Liver (tissue), 9 donors: ENCODE measurements around the gene PFKFB3. TPM values are rescaled to one million over a fixed set of nuclear protein-coding genes. Genes with fewer than 3 reads are reported as not detected.

Source experiments
- DNase-seq: peaks from one replicate; pipeline ENCODE4 v3.0.0-alpha.2; 2017; ENCODE audit warnings: low spot score
- H3K27ac ChIP-seq, 2 donors: one replicate each; pipeline ENCODE4 v1.7.0; 2013; ENCODE audit warnings: inconsistent platforms in 2 of 2, low read length in 2 of 2, control low read depth in 1 of 2, low read depth in 1 of 2, mild to moderate bottlenecking in 1 of 2
- H3K27me3 ChIP-seq, 4 donors: one replicate each; pipeline versions ENCODE4 v1.6.1 to v1.7.0; 2013; ENCODE audit warnings: low read length in 3 of 4, inconsistent platforms in 1 of 4, mild to moderate bottlenecking in 1 of 4, moderate library complexity in 1 of 4; ENCODE audit not compliant: control insufficient read depth in 4 of 4, insufficient read depth in 4 of 4
- H3K36me3 ChIP-seq, 4 donors: one replicate each; pipeline versions ENCODE4 v1.6.1 to v1.7.0; 2013; ENCODE audit warnings: low read length in 3 of 4, mild to moderate bottlenecking in 3 of 4, low read depth in 1 of 4, moderate library complexity in 1 of 4; ENCODE audit not compliant: control insufficient read depth in 4 of 4, insufficient read depth in 3 of 4
- H3K4me1 ChIP-seq, 4 donors: one replicate each; pipeline versions ENCODE4 v1.6.1 to v1.7.0; 2013; ENCODE audit warnings: low read length in 3 of 4, mild to moderate bottlenecking in 3 of 4, moderate library complexity in 1 of 4; ENCODE audit not compliant: control insufficient read depth in 4 of 4, insufficient read depth in 4 of 4
- H3K4me3 ChIP-seq, 3 donors: one replicate each; pipeline versions ENCODE4 v1.6.1 to v1.7.0; 2013; ENCODE audit warnings: low read length in 3 of 3, control low read depth in 1 of 3, low read depth in 1 of 3, mild to moderate bottlenecking in 1 of 3
- H3K9ac ChIP-seq, 2 donors: one replicate each; pipeline ENCODE4 v1.7.0; 2013; ENCODE audit warnings: low read length in 2 of 2, mild to moderate bottlenecking in 2 of 2, moderate library complexity in 2 of 2, control low read depth in 1 of 2, low read depth in 1 of 2
- H3K9me3 ChIP-seq, 4 donors: one replicate each; pipeline versions ENCODE4 v1.6.1 to v1.7.0; 2013; ENCODE audit warnings: low read length in 3 of 4; ENCODE audit not compliant: control insufficient read depth in 4 of 4
- ATF3 ChIP-seq: IDR thresholded peaks from 2 replicates; pipeline ENCODE4 v1.6.1; 2016; ENCODE audit warnings: antibody characterized with exemption
- CTCF ChIP-seq: fragments of 150-350 bp; IDR thresholded peaks from 2 replicates; pipeline ENCODE4 v1.5.1; 2017; ENCODE audit warnings: improper control_type of control experiment, low read depth, low read length; ENCODE audit not compliant: missing input control
- EGR1 ChIP-seq, 2 donors: IDR thresholded peaks; 2 replicates each; pipeline ENCODE4 v1.6.1; 2016 to 2018; ENCODE audit warnings: antibody characterized with exemption in 2 of 2, low read depth in 2 of 2
- FOXA1 ChIP-seq: IDR thresholded peaks from 2 replicates; pipeline ENCODE4 v1.6.1; 2016; ENCODE audit warnings: antibody characterized with exemption
- FOXA2 ChIP-seq: IDR thresholded peaks from 2 replicates; pipeline ENCODE4 v1.6.1; 2016; ENCODE audit warnings: antibody characterized with exemption
- GABPA ChIP-seq, 2 donors: IDR thresholded peaks in 1 of 2; conservative IDR thresholded peaks in 1 of 2; 2 replicates each; pipeline ENCODE4 v1.6.1; 2016; ENCODE audit warnings: antibody characterized with exemption in 2 of 2, mild to moderate bottlenecking in 1 of 2, moderate library complexity in 1 of 2
- HNF4A ChIP-seq, 2 donors: conservative IDR thresholded peaks; 2 replicates each; pipeline ENCODE4 v1.6.1; 2016; ENCODE audit warnings: antibody characterized with exemption in 2 of 2, mild to moderate bottlenecking in 2 of 2
- HNF4G ChIP-seq: IDR thresholded peaks from 2 replicates; pipeline ENCODE4 v1.6.1; 2016; ENCODE audit warnings: antibody characterized with exemption
- JUND ChIP-seq, 2 donors: IDR thresholded peaks; 2 replicates each; pipeline ENCODE4 v1.6.1; 2016; ENCODE audit warnings: antibody characterized with exemption in 2 of 2
- MAX ChIP-seq: IDR thresholded peaks from 2 replicates; pipeline ENCODE4 v1.6.1; 2016; ENCODE audit warnings: antibody characterized with exemption
- NR2F2 ChIP-seq: IDR thresholded peaks from 2 replicates; pipeline ENCODE4 v1.6.1; 2016; ENCODE audit warnings: antibody characterized with exemption
- RAD21 ChIP-seq, 2 donors: IDR thresholded peaks; 2 replicates each; pipeline ENCODE4 v1.6.1; 2016; ENCODE audit warnings: antibody characterized with exemption in 2 of 2, mild to moderate bottlenecking in 2 of 2
- RXRA ChIP-seq, 2 donors: IDR thresholded peaks; 2 replicates each; pipeline ENCODE4 v1.6.1; 2017 to 2018; ENCODE audit warnings: antibody characterized with exemption in 2 of 2, mild to moderate bottlenecking in 1 of 2
- SP1 ChIP-seq: IDR thresholded peaks from 2 replicates; pipeline ENCODE4 v1.6.1; 2018; ENCODE audit warnings: antibody characterized with exemption, mild to moderate bottlenecking
- TAF1 ChIP-seq: conservative IDR thresholded peaks from 2 replicates; pipeline ENCODE4 v1.6.1; 2016; ENCODE audit warnings: antibody characterized with exemption, mild to moderate bottlenecking
- YY1 ChIP-seq: IDR thresholded peaks from 2 replicates; pipeline ENCODE4 v1.6.1; 2016; ENCODE audit warnings: antibody characterized with exemption, mild to moderate bottlenecking
- ZBTB33 ChIP-seq: IDR thresholded peaks from 2 replicates; pipeline ENCODE4 v1.6.1; 2016; ENCODE audit warnings: antibody characterized with exemption
- WGBS: extraction: QIAGEN DNeasy Blood & Tissue Kit; methylation state at CpG from one replicate; pipeline ENCODE4 v1.1.7; 2013; 5-methylcytosine and 5-hydroxymethylcytosine counted together
- polyA plus RNA-seq, 2 donors: library from polyadenylated mRNA; stranded (reverse) in 1 of 2; unstranded in 1 of 2; fragments of 200-250 nt in 1 of 2; fragments of >200 nt in 1 of 2; fragmentation: Nextera tagmentation in 1 of 2; extraction: Ambion mirVana in 1 of 2; gene quantifications; one replicate each; pipeline versions ENCODE4 v1.2.1 to v1.2.3, GENCODE V29; 2013 to 2015
- total RNA-seq, 2 donors: library from RNA; depleted of rRNA; stranded (reverse); fragments of >200 nt; gene quantifications; one replicate each; pipeline ENCODE4 v1.2.3, GENCODE V29; 2014
- TF ChIP-seq, protein P1 (sequence below): IDR thresholded peaks from 2 replicates; pipeline ENCODE4 v1.6.1; 2016; ENCODE audit warnings: antibody characterized with exemption, mild to moderate bottlenecking
- donor health status: healthy.
- donor health status: healthy.
- donor health status: healthy.
- donor health status: healthy.
- donor health status: healthy.

Gene PFKFB3
- total and polyA plus RNA-seq, 4 donors: 1.6 to 9.1 (median 5.8) TPM

DNA sequence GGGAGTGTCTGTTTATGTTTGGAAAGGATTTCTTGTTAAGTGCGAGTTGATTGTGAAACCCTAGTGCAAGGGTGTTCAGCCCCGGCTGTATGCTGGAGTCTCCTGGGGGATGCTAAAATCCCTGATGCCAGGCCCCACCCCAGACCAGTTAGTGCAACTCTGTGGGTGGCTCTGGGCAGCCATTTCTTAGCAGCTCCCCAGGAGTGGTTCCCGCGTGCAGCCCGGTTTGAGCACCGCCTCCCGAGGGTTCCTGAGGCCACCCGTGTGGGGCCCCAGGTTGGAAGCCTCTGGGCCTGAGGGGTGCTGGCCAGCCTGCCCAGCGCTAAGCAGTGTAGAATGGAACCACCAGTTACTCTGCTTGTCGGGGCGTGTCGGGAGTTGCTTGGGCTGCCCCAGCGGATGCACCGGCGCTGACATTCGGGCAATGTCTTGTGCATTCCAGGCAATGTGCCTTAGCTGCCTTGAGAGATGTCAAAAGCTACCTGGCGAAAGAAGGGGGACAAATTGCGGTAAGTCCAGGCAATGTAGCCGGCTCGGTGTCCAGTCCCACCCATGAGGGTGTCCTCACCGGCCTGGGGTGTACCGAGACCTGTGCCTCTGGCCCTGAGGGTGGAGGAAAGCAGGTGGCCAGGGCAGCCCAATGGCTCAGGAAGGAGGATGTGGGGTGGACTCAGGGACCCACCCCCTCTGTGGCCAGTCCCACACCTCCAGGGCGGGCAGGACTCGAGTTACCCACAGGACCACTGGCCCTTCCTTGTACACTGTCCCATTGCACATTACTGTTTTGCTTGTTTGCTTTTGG, 13.2 kb downstream of the PFKFB3 start:
- peaks cover 16 to 52% (median 23%) of the 10 kb centered on the region in 4 donors for H3K36me3 ChIP-seq
- H3K9me3 ChIP-seq: no peaks in the 10 kb centered on the region
- TF ChIP-seq ZBTB33 (no peak), RAD21 (IDR thresholded peaks at IDR 0.05) (no peak), FOXA1 (no peak), EGR1 (IDR thresholded peaks at IDR 0.05; ENCODE audit: low read depth in 2 of 2) (no peak), GABPA (IDR thresholded peaks at IDR 0.05 in 1 of 2, conservative IDR thresholded peaks at IDR 0.05 in 1 of 2) (no peak), TAF1 (no peak), CTCF (no peak), JUND (IDR thresholded peaks at IDR 0.05) (no peak)
- H3K27ac ChIP-seq: no peak overlapping the region
- no peak overlapping the region for H3K9ac ChIP-seq
- H3K27me3 ChIP-seq: no peaks in the 10 kb centered on the region
- DNase-seq: no peak
- no peak overlapping the region for H3K4me3 ChIP-seq
- 93% methylated on average over 24 of the region's 24 CpGs for WGBS
- peaks cover 0 to 5% (median under 1%) of the 10 kb centered on the region in 4 donors for H3K4me1 ChIP-seq

DNA sequence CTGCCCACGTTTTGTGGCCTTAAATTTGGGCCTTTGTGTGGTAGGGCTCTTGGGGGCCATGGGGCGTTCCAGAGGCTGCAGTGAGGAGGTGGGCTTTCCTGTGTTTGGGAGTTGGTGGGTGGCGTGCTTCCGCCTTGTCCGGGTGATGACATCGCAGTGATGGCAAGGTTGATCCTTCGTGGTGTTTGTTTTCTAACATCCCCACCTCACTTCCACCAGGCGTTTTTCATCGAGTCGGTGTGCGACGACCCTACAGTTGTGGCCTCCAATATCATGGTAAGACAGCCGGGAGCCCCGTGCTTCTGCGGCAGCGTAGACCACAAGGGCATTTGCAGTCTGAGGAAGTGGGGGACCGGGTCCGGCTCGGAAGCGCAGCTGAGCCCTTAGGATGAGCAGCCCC, 14.2 kb downstream of the PFKFB3 start:
- DNase-seq: no peak

More for the DNA sequence above, 14.2 kb downstream of the PFKFB3 start:
- Histone ChIP-seq H3K4me3 (no peak overlapping the region), H3K27me3 (no peaks in the 10 kb centered on the region), H3K9me3 (no peaks in the 10 kb centered on the region), H3K4me1 (no peaks in the 10 kb centered on the region), H3K27ac (no peak overlapping the region), H3K9ac (no peak overlapping the region), H3K36me3 (peaks cover 17 to 62% (median 28%) of the 10 kb centered on the region in 4 donors)
- WGBS: 91% methylated on average over 20 of the region's 20 CpGs
- TF ChIP-seq HNF4A (conservative IDR thresholded peaks at IDR 0.05) (no peak), YY1 (no peak), ATF3 (no peak), RAD21 (IDR thresholded peaks at IDR 0.05) (no peak), FOXA2 (no peak), TAF1 (no peak), GABPA (IDR thresholded peaks at IDR 0.05 in 1 of 2, conservative IDR thresholded peaks at IDR 0.05 in 1 of 2) (no peak), SP1 (no peak), EGR1 (IDR thresholded peaks at IDR 0.05; ENCODE audit: low read depth in 2 of 2) (no peak), ZBTB33 (no peak), CTCF (no peak), FOXA1 (no peak), NR2F2 (no peak), HNF4G (no peak), MAX (no peak), RXRA (IDR thresholded peaks at IDR 0.05) (no peak), JUND (IDR thresholded peaks at IDR 0.05) (no peak)
- TF ChIP-seq, protein P1, sequence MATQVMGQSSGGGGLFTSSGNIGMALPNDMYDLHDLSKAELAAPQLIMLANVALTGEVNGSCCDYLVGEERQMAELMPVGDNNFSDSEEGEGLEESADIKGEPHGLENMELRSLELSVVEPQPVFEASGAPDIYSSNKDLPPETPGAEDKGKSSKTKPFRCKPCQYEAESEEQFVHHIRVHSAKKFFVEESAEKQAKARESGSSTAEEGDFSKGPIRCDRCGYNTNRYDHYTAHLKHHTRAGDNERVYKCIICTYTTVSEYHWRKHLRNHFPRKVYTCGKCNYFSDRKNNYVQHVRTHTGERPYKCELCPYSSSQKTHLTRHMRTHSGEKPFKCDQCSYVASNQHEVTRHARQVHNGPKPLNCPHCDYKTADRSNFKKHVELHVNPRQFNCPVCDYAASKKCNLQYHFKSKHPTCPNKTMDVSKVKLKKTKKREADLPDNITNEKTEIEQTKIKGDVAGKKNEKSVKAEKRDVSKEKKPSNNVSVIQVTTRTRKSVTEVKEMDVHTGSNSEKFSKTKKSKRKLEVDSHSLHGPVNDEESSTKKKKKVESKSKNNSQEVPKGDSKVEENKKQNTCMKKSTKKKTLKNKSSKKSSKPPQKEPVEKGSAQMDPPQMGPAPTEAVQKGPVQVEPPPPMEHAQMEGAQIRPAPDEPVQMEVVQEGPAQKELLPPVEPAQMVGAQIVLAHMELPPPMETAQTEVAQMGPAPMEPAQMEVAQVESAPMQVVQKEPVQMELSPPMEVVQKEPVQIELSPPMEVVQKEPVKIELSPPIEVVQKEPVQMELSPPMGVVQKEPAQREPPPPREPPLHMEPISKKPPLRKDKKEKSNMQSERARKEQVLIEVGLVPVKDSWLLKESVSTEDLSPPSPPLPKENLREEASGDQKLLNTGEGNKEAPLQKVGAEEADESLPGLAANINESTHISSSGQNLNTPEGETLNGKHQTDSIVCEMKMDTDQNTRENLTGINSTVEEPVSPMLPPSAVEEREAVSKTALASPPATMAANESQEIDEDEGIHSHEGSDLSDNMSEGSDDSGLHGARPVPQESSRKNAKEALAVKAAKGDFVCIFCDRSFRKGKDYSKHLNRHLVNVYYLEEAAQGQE: no peak
